GM20000 (cell line): Measurements from ENCODE around the gene EFNB2.

Experiments
- DNase-seq: peaks from one replicate; pipeline ENCODE4 v3.0.0; 2012; ENCODE audit warnings: low spot score
- TF ChIP-seq, protein P1 (sequence below): IDR thresholded peaks from 2 replicates; pipeline ENCODE4 v1.5.1; 2012; ENCODE audit warnings: mild to moderate bottlenecking, control low read depth; ENCODE audit errors: extremely low read depth, missing control alignments

EFNB2 gene

DNA sequence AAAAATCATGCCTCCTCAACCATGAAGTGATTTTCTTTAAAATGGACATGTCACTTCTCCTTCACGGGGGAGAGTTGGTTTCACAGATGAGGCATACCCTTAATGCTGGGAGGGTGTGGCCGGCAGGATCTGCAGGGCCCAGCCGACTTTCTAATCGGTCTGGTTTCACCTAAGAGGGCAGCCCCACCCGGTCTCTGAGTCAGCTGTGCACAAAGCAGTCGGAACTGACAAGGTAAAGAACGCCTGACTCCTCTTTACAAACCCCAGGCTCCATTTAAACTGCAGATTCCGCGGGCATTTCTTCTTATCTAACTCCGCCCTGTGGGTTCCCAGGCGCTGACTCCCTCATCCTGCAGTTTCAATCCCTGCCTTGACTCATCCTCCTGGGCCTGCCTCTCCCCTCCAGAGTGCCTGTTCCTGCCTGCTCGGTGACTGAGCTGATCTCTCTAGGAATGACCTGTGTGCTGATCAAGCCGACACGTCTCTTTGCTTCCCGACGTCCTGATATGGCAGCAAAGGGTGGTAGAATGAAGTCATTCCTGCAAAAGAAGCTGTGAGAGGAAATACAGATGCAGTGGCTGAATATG, 63.4 kb downstream of the EFNB2 start:
- TF ChIP-seq, protein P1, sequence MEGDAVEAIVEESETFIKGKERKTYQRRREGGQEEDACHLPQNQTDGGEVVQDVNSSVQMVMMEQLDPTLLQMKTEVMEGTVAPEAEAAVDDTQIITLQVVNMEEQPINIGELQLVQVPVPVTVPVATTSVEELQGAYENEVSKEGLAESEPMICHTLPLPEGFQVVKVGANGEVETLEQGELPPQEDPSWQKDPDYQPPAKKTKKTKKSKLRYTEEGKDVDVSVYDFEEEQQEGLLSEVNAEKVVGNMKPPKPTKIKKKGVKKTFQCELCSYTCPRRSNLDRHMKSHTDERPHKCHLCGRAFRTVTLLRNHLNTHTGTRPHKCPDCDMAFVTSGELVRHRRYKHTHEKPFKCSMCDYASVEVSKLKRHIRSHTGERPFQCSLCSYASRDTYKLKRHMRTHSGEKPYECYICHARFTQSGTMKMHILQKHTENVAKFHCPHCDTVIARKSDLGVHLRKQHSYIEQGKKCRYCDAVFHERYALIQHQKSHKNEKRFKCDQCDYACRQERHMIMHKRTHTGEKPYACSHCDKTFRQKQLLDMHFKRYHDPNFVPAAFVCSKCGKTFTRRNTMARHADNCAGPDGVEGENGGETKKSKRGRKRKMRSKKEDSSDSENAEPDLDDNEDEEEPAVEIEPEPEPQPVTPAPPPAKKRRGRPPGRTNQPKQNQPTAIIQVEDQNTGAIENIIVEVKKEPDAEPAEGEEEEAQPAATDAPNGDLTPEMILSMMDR, result no peak

DNA sequence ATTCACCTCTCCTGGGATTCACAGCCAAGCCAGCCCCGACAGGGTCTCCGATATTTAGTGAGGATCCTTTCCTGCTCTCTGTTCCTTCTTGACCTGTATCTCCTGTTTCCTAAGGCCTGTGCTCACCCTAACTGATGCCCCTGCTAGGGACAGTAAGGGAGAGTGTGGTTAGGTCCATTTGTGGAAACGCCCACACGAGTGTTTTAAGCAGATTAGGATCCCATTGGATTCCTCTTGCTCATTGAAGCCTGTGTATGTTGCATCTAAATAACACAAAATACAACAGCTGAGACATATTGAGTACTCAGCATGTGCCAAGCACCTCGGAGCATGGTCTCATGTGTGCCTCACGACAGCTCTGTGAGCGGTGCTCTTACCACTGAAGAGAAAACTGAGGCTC, 64.9 kb downstream of the EFNB2 start:
- TF ChIP-seq, protein P1, result no peak

More for the DNA sequence above, 63.4 kb downstream of the EFNB2 start:
- DNase-seq, result no peak

DNA sequence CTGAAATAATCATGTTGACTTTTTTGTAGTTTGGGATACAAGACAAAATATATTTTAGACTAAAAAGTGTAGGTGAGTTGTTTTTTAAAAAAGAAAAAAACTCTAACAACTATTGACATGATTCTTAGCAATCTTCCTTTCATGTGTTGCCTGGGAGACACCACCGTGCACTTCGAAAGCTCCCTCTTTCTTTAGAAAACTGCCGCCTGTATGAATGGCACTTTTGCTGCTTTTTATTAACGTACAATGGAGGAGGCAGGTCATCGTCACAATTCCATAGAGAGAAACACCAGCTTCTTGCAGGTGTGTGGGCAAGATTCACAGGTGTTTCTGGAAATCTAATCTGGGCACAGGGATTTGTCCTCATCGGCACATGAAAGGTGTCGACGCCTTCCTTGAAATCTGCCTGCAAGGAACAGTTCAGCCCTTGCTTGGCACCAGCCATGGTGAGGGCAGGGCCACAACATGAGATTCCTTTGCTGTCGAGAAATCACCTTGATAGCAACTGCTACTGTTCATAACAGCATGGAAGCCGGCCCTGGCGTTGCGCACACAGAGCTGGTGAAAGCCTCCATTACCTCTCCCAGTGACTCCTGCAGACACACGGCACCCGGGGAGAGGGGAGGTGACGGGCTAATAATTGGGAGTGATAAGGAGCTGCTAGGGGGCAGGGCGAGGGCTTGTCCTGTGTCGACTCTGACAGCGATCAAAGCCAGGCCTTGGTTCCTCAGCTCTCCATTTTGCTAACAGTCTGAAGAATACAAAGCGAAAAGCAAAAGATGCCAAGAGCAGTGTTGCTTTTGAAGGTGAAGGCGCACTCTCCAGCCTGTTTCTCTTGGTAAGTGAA, 66.5 kb downstream of the EFNB2 start:
- TF ChIP-seq, protein P1, result no peak

More for the DNA sequence above, 64.9 kb downstream of the EFNB2 start:
- DNase-seq, result no peak

DNA sequence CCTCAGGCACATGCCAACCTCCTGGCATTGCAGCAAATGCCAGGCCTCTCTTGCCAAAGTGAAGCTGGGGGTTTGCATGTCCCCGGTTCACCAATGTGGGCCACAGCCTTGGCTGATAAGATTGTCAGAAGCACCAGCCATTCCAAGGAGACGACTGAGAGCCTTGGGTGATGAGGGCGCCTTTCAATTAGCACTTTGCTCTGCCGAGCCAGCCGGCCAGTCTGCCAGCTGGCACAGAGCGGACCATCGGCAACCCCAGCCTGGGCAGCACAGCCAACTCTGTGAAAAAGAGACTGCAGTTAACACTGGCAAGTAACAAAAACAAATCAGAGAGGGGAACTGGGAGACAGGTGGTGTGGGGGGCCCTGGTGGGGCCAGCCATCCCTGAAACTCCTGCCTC, 67.3 kb downstream of the EFNB2 start:
- TF ChIP-seq, protein P1, result no peak
- DNase-seq, result no peak

More for the DNA sequence above, 66.5 kb downstream of the EFNB2 start:
- no peak for DNase-seq

DNA sequence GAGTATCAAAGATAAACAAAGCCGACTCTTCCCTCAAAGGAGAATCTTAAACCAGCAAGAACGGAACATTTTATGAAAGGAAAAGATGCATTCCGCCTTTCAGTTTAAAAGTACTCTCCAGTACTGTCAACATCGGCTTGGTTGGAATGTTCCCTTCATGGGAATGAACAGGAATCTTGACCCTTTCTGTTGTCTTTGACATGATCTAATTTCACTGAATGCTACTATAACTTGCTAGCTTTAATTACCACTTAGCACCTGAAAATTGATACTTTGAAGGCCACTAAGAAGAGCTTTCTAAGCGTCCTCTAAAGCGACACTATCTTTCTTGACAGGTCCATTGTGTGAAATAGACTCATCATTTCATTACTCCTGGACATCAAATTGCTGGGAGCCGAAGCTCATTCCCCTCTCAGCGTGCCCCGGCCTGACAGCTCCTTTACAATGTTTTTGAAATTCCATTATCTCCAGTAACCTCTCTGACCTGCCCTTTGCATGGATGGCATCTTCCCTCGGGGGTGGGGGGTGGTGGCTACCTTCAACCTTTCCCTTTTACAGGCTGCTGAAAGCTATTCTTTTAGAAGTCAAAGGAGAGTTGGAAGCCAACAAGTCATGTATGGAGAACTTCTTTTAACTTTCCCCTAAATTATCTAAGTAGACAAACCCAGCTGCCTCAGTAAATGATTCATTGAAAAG, 67.9 kb downstream of the EFNB2 start:
- TF ChIP-seq, protein P1, result no peak
- no peak for DNase-seq

DNA sequence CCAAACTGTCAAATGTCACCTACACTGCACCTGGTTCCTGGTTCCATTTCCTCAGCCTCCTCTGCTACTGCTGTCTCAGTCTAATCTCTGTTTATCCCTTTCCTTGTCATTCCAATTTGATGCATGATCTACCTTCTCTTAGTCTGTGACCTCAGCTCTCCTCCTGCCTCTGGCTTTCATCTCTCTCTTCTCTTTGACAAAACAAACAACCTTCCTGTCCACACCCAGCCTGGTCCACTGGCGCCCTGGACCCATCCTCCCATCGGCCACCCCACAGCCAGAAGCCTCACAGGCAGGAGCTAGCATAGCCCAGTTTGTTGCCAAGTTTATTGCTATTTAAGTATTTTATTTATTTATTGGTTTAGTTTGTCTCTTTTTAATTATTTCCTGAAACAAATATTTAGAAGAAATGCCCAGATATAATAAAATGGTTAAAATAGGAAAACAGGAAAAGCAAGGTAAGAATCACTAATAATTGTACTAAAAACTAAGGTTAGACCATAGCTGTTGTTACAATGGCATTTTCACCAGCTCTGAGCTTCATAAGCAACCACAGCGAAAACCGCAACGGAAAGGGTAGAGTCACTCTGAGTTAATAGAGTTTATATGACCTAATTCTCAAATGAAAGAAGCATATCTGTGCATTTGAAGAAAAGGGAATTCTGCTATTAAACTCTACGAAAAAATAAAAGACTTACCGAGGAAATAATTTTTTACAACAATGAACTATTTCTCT, 68.6 kb downstream of the EFNB2 start:
- TF ChIP-seq, protein P1, result no peak
- DNase-seq, result no peak
